Globus pallidus (tissue), 1 donor: Measurements from ENCODE around the gene ENTPD2.
"Not testable (repeated sequence)": the region's sequence is repeated elsewhere in the genome, so short reads cannot be mapped to it uniquely, and the experiment has no call there.

Experiments
- DNase-seq: peaks from one replicate; pipeline ENCODE4 v3.0.0-alpha.2; 2015; ENCODE audit warnings: low spot score

Gene ENTPD2

GRCh38 chr9:137015976-137016375 is 37.9 kb downstream of the ENTPD2 start:
- DNase-seq: no peak

DNA sequence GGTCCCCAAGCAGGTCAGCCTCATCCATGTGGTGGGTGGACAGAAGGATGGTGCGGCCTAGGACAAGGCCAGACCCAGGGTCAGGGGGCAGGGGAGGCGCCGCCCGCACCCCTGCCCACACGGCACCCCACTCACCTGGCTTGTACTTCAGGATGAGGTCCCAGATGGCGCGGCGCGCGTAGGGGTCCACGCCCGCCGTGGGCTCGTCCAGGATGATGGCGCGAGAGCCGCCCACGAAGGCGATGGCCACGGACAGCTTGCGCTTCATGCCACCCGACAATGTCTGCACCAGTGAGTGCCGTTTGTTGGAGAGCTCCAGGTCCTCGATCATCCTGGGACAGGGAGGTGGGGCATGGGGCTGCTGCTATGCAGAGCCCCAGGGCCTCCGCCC is 38.3 kb downstream of the ENTPD2 start:
- no peak for DNase-seq

DNA sequence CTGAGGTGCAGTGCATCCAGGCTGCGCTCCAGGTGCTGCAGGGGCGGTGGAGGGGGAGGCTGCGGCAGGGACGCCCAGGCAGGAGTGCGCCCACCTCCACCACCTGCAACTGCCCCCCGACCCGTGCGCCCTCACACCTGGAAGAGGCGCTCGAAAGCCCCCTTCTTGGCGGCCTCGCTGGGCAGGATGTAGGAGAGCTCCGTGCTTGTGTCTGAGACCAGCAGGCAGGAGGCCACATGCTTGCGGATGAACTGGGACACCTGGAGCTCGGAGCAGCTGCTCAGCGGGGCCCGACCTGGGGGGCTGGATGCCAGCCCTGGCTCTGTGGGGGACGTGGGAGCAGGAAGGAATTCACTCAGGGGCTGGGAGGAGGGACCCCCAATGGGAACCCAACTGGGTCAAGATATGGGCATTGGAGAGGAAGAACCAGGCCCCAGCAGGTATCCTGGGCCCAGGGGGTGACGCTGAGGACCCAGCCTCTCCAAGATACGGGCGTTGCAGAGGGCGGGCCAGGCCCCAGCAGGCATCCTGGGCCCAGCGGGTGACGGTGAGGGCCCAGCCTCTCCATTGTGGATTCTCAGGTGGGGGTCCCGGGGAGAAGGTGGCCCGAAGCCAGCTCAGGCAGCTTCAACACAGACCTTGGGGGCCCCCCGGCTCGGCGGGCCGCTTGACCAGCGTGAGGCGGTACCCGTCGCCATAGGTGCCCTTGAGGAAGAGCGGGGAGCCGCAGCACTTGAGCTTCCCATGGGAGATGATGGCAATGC is 38.9 kb downstream of the ENTPD2 start:
- no peak for DNase-seq

DNA sequence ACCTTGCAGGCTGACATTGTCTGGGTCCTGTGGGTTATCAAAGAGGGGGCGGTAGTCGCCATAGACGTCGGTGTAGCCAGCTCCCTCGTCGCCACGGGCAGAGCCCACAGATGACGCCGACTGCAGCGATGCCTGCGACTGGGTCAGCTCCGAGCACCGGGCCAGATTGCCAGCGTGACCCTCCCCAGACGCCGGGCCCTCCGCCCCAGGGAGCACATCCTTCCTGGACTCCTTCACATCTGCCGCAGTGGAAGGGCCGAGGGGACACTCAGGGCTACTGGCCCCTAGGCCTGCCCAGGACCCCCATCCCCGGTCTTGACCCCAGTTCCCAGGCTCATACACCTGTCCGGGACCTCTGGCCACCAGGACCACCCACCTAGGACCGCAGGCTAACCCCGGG is 39.7 kb downstream of the ENTPD2 start:
- DNase-seq: no peak

DNA sequence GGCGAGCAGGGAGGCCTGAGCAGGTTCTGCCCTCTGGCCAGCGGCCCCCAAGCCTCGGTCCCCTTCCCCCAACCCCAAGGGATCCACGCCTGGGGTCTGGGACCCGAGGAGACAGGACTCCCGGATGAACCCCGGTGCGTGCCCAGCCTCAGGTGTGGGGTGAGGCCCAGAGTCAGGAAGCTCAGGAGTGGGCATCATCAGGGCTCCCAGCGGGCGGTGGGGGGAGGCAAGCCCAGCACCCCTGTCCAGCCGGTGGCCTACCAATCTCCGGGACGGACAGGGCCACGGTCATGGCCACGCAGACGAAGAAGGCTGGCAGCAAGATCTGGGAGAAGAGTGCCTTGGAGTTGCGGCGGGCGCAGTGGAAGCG is 40.3 kb downstream of the ENTPD2 start:
- DNase-seq: no peak

DNA sequence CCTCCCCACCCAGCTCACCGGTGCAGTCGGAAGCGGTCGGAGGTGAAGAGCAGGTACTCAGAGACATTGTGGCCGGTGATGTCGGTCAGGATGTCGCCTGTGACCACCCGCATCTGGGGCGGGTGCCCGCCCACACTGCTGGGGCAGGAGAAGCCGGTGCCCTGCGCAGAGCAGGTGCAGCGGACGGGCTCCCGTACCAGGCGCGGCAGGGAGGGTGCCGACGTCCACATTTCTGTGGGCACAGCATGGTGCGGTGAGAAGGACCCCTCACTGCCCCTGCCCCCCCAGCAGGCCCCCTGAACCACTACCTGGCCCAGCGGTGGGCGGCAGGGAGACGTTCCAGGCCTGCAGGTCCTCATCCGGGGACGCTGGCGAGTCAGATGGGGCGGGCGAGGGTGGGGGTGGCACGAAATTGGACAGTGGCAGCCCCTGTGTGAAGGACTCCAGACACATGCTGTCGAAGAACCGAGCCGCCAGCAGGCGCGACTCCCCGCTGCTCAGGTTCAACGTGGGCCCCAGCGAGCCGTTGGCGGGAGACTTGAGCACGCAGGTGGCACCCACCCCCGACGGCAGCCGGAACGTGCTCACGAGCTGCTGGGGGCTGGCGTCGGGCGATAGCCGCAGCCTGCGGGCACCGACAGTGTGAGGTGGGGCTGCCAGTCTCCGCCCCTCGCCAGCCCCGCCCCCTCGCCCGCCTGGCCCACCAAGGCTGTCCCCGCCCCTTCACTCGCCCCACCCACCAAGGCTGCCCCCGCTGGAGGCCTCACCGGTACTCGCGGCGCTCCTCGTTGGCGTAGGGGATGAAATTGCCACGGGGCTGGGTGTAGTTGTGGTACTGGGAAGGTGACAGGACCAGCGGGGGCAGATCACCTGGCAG is 40.9 kb downstream of the ENTPD2 start:
- DNase-seq: no peak

GRCh38 chr9:137011907-137012675 is 41.8 kb downstream of the ENTPD2 start:
- no peak for DNase-seq

GRCh38 chr9:137011156-137011555 is 42.7 kb downstream of the ENTPD2 start:
- DNase-seq: no peak

DNA sequence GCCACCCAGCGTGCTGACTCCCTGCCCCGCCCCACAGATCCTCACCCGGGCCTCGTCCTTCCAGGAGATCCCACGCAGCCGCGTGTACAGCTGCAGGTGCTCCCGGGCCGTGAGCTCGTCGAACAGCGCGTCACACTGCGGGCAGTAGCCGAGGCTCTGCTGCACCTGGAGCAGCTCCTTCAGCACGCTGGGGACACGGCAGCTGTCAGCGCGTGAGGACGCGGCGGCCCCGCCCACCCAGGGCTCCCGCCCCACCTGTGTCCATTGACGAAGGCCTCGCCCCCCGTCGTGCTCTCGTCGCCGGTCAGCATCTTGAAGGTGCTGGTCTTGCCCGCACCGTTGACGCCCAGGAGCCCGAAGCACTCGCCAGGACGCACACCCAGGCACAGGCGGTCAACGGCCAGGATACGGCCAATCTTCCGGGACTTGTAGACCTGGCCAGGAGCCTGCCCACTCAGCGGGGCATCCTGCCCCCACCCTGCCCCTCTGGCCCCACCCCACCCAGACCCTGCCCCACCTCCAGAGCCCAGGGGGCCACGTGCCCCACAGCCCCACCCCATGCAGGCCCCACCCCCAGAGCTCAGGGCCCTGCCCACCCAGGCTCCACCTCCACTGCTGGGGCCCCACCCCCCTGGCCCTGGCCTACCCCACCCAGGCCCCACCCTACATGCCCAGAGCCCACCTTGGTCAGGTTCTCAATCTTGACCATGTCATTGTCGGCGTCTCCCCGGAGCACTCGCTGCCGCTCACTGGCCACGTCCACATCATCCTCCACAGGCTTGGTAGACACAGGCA is 43.7 kb downstream of the ENTPD2 start:
- no peak for DNase-seq

DNA sequence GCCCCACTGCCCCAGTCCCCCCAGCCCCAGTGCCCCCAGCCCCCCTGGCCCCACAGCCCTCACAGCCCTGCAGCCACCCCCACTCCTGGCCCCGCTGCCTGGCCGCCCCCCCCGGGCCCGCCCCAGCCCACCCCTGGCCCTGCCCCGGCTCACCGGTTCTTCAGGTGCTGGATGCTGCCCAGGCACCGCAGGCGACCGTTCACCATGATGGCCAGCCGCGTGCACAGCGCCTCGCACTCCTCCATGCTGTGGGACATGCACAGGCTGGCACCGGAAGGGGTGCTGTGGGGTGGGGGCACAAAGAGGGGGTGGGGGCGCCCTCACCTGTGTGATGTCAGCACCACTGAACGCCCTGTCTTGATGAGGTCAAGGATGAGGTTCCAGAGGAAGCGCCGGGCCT is 44.6 kb downstream of the ENTPD2 start:
- DNase-seq: no peak

GRCh38 chr9:137008312-137008711 is 45.5 kb downstream of the ENTPD2 start:
- DNase-seq: no peak

DNA sequence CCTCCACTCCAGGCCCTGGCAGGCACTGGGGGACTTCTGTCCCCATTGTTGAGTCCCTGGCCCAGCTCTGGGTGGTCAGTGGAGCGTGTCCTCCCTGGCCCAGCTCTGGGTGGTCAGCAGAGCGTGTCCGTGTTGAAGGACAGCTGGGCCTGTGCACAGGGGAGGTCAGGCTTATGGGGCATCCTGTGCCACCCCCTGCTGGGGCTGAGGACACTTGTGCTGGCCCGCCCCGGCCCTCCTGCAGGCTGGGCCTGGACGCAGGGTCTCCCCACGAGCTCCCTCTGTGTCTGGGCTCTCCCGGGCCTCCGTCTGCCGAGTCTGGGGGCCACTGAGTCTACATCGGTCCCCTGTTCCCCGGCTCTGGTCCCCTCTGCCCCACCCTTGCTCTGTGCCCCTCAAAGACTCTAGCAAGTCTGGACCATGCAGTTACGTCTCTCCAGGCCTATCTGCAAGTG is 46.0 kb downstream of the ENTPD2 start:
- no peak for DNase-seq

DNA sequence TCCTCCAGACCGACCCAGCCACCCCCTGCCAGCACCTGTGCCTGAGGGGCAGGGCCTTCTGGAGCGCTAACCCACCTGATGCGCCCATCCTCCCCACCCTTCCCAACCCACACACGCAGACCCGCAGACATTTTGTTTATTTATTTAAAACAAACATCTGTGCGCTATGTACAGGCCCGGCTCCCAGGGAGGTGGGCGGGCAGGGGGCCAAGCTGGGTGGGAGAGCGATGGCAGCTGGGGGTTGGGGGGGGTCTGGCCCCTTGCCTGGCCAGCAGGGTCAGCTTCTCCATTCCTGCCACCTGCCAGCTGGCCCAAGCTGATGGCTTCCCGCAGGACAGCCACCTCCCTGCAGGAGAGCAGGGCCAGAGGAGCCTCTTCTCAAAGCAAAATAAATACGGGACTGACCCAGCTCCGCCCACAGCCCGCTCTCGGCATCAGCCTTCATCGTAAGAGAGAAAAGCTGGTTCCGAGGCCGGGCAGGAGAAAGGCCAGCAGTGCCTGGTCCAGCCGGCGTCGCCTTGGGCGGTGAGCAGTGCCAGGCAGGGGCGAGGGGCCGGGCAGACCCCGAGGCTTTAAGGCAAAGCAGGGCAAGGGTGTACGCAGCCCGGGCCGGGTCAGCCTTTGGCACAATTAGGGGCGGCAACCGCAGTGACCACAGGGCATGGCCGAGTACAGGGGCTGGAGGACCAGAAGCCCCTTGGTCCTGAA is 46.6 kb downstream of the ENTPD2 start:
- no peak for DNase-seq

GRCh38 chr9:137006116-137007003 is 47.5 kb downstream of the ENTPD2 start:
- no peak for DNase-seq

GRCh38 chr9:137004285-137004684 is 49.6 kb downstream of the ENTPD2 start:
- DNase-seq: not testable (repeated sequence)

DNA sequence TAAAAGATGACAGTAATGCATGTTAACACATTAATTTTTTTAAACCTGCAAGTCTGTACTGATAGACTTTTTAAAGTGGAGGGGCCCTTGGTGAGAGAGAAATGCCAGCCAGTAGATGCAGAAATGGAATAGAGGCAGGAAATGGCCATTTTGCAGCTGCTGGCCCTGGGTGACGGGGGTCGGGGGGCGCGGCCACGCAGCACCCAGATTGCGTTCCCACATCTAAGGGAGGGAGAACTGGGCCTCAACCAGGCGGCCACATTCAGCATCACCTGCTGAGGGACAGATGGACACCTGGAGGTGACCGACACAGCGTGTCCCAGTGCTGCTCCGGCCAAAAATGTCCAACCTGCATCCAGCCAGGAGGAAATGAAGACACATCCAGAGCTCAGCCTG is 51.2 kb downstream of the ENTPD2 start:
- no peak for DNase-seq

GRCh38 chr9:137001857-137002645 is 51.8 kb downstream of the ENTPD2 start:
- no peak for DNase-seq

GRCh38 chr9:137000177-137000930 is 53.5 kb downstream of the ENTPD2 start:
- no peak for DNase-seq
